CD4-positive, alpha-beta T cell treated with Interleukin-2 at 100 ng/mL for 4 hours (primary cell): Measurements from ENCODE around the gene SDR42E2.
A peak's percentile ranks its signal among the peaks of the same experiment; 100 is the strongest.
"Not testable (repeated sequence)": the region's sequence is repeated elsewhere in the genome, so short reads cannot be mapped to it uniquely, and the experiment has no call there.

Experiments
- DNase-seq: peaks from one replicate; pipeline ENCODE4 v3.0.0-alpha.2; 2020; ENCODE audit warnings: low spot score

SDR42E2 gene

GRCh38 chr16:22161999-22162655 lies at the start of gene SDR42E2:
Gene SDR42E2 (plus strand): TSS chr16:22162506. CDS start chr16:22165583, 3,077 bp downstream.
- DNase-seq = peak; percentile 29

- no peak for DNase-seq
These were observed 46.1 kb upstream of the SDR42E2 start for GRCh38 chr16:22116095-22116700.

- no peak for DNase-seq
These were observed 44.7 kb upstream of the SDR42E2 start for GRCh38 chr16:22117609-22118008.

- DNase-seq = no peak
These were observed 41.9 kb upstream of the SDR42E2 start for GRCh38 chr16:22120440-22120839.

- DNase-seq = no peak
These were observed 40.1 kb upstream of the SDR42E2 start for GRCh38 chr16:22122239-22122638.

GRCh38 chr16:22123146-22123545 lies 39.2 kb upstream of the SDR42E2 start:
- DNase-seq = no peak

- DNase-seq = no peak
These were observed 38.4 kb upstream of the SDR42E2 start for GRCh38 chr16:22123759-22124490.

GRCh38 chr16:22124583-22125284 lies 37.6 kb upstream of the SDR42E2 start:
- DNase-seq = no peak

GRCh38 chr16:22126037-22126558 lies 36.2 kb upstream of the SDR42E2 start:
- DNase-seq = no peak

- DNase-seq = not testable (repeated sequence)
These were observed 33.8 kb upstream of the SDR42E2 start for GRCh38 chr16:22128537-22128936.

GRCh38 chr16:22130528-22130927 lies 31.8 kb upstream of the SDR42E2 start:
- no peak for DNase-seq

- no peak for DNase-seq
These were observed 29.5 kb upstream of the SDR42E2 start for GRCh38 chr16:22132801-22133200.

GRCh38 chr16:22138482-22138881 lies 23.8 kb upstream of the SDR42E2 start:
- no peak for DNase-seq

GRCh38 chr16:22139008-22139407 lies 23.3 kb upstream of the SDR42E2 start:
- no peak for DNase-seq

- DNase-seq = no peak
These were observed 22.6 kb upstream of the SDR42E2 start for GRCh38 chr16:22139732-22140131.

- DNase-seq = no peak
These were observed 20.5 kb upstream of the SDR42E2 start for GRCh38 chr16:22141767-22142166.

- DNase-seq = no peak
These were observed 17.8 kb upstream of the SDR42E2 start for GRCh38 chr16:22144520-22144919.

- DNase-seq = no peak
These were observed 14.5 kb upstream of the SDR42E2 start for GRCh38 chr16:22147853-22148252.

- DNase-seq = no peak
These were observed 10.9 kb upstream of the SDR42E2 start for GRCh38 chr16:22151246-22151998.

GRCh38 chr16:22152316-22152715 lies 10.0 kb upstream of the SDR42E2 start:
- DNase-seq = no peak

GRCh38 chr16:22153078-22153477 lies 9.2 kb upstream of the SDR42E2 start:
- not testable (repeated sequence) for DNase-seq

GRCh38 chr16:22161401-22161800 lies 905 bp upstream of the SDR42E2 start:
- no peak for DNase-seq
